SK-N-SH (cell line): ENCODE data around the gene POMGNT1. TPM values are rescaled to one million over a fixed set of nuclear protein-coding genes. Genes with fewer than 3 reads are reported as not detected.
"Not testable (repeated sequence)": the region's sequence is repeated elsewhere in the genome, so short reads cannot be mapped to it uniquely, and the experiment has no call there.

ENCODE experiments used
- CTCF ChIA-PET: fragments of 300-600, 350-600 bp; formaldehyde crosslinking; extraction: SDS; loops from one replicate; lab custom pipeline; 2021; lab: Yijun Ruan, JAX
- POLR2A ChIA-PET: fragments of 350-600 bp; sonication (Branson Sonifier 250); formaldehyde crosslinking; extraction: SDS; loops from one replicate; lab custom pipeline; 2020; ENCODE audit warnings: antibody characterized with exemption, inconsistent platforms; lab: Yijun Ruan, JAX
- DNase-seq: peaks from one replicate; pipeline ENCODE4 v3.0.0; 2012
- H2AFZ ChIP-seq: fragments of 200-600 bp; sonication (generic); 2 replicates; pipeline ENCODE4 v1.8.1; 2016; ENCODE audit warnings: antibody characterized with exemption, mild to moderate bottlenecking, low read depth
- H3F3A ChIP-seq: fragments of 200-600 bp; sonication (generic); replicated peaks from 2 replicates; pipeline ENCODE3; 2016; ENCODE audit warnings: antibody characterized with exemption, mild to moderate bottlenecking; ENCODE audit not compliant: insufficient read depth
- H3K27ac ChIP-seq, 2 experiments: fragments of 200-500 bp in 1 of 2; fragments of 200-600 bp in 1 of 2; sonication (Bioruptor generic) in 1 of 2; sonication (generic), shearing (Covaris generic) in 1 of 2; 2 replicates each; pipeline versions ENCODE4 v1.5.1 to v1.6.1; 2014 to 2016; ENCODE audit warnings: low read depth in 2 of 2, inconsistent platforms in 1 of 2, low read length in 1 of 2, mild to moderate bottlenecking in 1 of 2, mixed read lengths in 1 of 2
- H3K27me3 ChIP-seq: fragments of 200-600 bp; sonication (generic), shearing (Covaris generic); 2 replicates; pipeline ENCODE4 v1.6.1; 2016; ENCODE audit warnings: mixed run types; ENCODE audit not compliant: insufficient read depth
- H3K36me3 ChIP-seq, 2 experiments: fragments of 200-500 bp in 1 of 2; fragments of 200-600 bp in 1 of 2; sonication (Bioruptor generic) in 1 of 2; sonication (generic) in 1 of 2; replicated peaks in 1 of 2; 2 replicates each; pipeline versions ENCODE3 to v1.5.1; 2014 to 2016; ENCODE audit warnings: low read length in 1 of 2, mild to moderate bottlenecking in 1 of 2; ENCODE audit not compliant: insufficient read depth in 2 of 2, control insufficient read depth in 1 of 2
- H3K4me1 ChIP-seq, 2 experiments: fragments of 200-500 bp in 1 of 2; fragments of 200-600 bp in 1 of 2; sonication (Bioruptor generic) in 1 of 2; sonication (generic), shearing (Covaris generic) in 1 of 2; 2 replicates each; pipeline versions ENCODE4 v1.5.1 to v1.6.1; 2014 to 2016; ENCODE audit warnings: low read depth in 1 of 2, low read length in 1 of 2, mixed run types in 1 of 2; ENCODE audit not compliant: insufficient read depth in 2 of 2, control insufficient read depth in 1 of 2
- H3K4me2 ChIP-seq: fragments of 200-600 bp; sonication (generic), shearing (Covaris generic); 2 replicates; pipeline ENCODE4 v1.6.1; 2017; ENCODE audit warnings: mixed run types
- H3K4me3 ChIP-seq, 2 experiments: fragments of 200-500 bp in 1 of 2; fragments of 200-600 bp in 1 of 2; sonication (Bioruptor generic) in 1 of 2; sonication (generic), shearing (Covaris generic) in 1 of 2; 2 replicates each; pipeline versions ENCODE4 v1.5.1 to v1.8.1; 2014 to 2016; ENCODE audit warnings: low read depth in 2 of 2, inconsistent platforms in 1 of 2, low read length in 1 of 2, mild to moderate bottlenecking in 1 of 2, mixed read lengths in 1 of 2, moderate library complexity in 1 of 2
- H3K79me2 ChIP-seq: fragments of 200-600 bp; sonication (generic); 2 replicates; pipeline ENCODE4 v1.8.1; 2017; ENCODE audit warnings: mild to moderate bottlenecking; ENCODE audit not compliant: insufficient read depth
- H3K9ac ChIP-seq: fragments of 200-600 bp; sonication (generic); 2 replicates; pipeline ENCODE4 v1.6.1; 2017; ENCODE audit warnings: mixed run types
- H3K9me2 ChIP-seq: fragments of 200-600 bp; sonication (generic); 2 replicates; pipeline ENCODE4 v1.6.1; 2017; ENCODE audit warnings: mixed run types
- H3K9me3 ChIP-seq: fragments of 200-600 bp; sonication (generic); 2 replicates; pipeline ENCODE4 v1.6.1; 2017; ENCODE audit warnings: mixed run types, mild to moderate bottlenecking, moderate library complexity
- H4K20me1 ChIP-seq: fragments of 200-600 bp; sonication (generic); 2 replicates; pipeline ENCODE4 v1.6.1; 2017; ENCODE audit warnings: mild to moderate bottlenecking, mixed run types; ENCODE audit not compliant: insufficient read depth
- ELF1 ChIP-seq: IDR thresholded peaks from 2 replicates; pipeline ENCODE4 v1.4.0; 2012
- FOXJ3 ChIP-seq: sonication (generic); formaldehyde crosslinking; IDR thresholded peaks from 2 replicates; pipeline ENCODE4 v1.5.1; 2020; ENCODE audit warnings: mild to moderate bottlenecking, missing genetic modification reagents
- MAX ChIP-seq: IDR thresholded peaks from 2 replicates; pipeline ENCODE4 v1.4.0; 2012; ENCODE audit warnings: low read depth
- MXI1 ChIP-seq: IDR thresholded peaks from 2 replicates; pipeline ENCODE4 v1.6.1; 2012; ENCODE audit warnings: mild to moderate bottlenecking, low read depth, low read length, improper control_type of control experiment
- NFIC ChIP-seq: IDR thresholded peaks from 2 replicates; pipeline ENCODE4 v1.4.0; 2012; ENCODE audit warnings: borderline replicate concordance
- POLR2AphosphoS5 ChIP-seq: IDR thresholded peaks from 2 replicates; pipeline ENCODE4 v1.6.1; 2012; ENCODE audit warnings: low read depth, low read length
- RAD21 ChIP-seq: IDR thresholded peaks from 2 replicates; pipeline ENCODE4 v1.6.1; 2012; ENCODE audit warnings: mild to moderate bottlenecking, low read length
- RCOR1 ChIP-seq: fragments of 150-350 bp; IDR thresholded peaks from 2 replicates; pipeline ENCODE4 v1.6.1; 2017; ENCODE audit warnings: antibody characterized with exemption, low read length
- SIN3A ChIP-seq: IDR thresholded peaks from 2 replicates; pipeline ENCODE4 v1.6.1; 2012; ENCODE audit warnings: low read depth, mild to moderate bottlenecking, low read length, moderate library complexity, borderline replicate concordance
- SMC3 ChIP-seq: IDR thresholded peaks from 2 replicates; pipeline ENCODE4 v1.6.1; 2012; ENCODE audit warnings: low read depth, low read length, improper control_type of control experiment
- TAF1 ChIP-seq: IDR thresholded peaks from 2 replicates; pipeline ENCODE4 v1.6.1; 2012; ENCODE audit warnings: low read depth, mild to moderate bottlenecking, low read length, moderate library complexity, borderline replicate concordance
- TCF12 ChIP-seq: IDR thresholded peaks from 2 replicates; pipeline ENCODE4 v1.4.0; 2012
- TEAD4 ChIP-seq: IDR thresholded peaks from 2 replicates; pipeline ENCODE4 v1.4.0; 2012; ENCODE audit warnings: mild to moderate bottlenecking, borderline replicate concordance; ENCODE audit not compliant: insufficient read depth
- USF2 ChIP-seq: fragments of 150-350 bp; IDR thresholded peaks from 2 replicates; pipeline ENCODE4 v1.6.1; 2017; ENCODE audit warnings: antibody characterized with exemption, low read length, low read depth, borderline replicate concordance
- YY1 ChIP-seq: IDR thresholded peaks from 2 replicates; pipeline ENCODE4 v1.4.0; 2012; ENCODE audit warnings: low read depth, mild to moderate bottlenecking
- ZBTB33 ChIP-seq: IDR thresholded peaks from 2 replicates; pipeline ENCODE4 v1.4.0; 2012; ENCODE audit warnings: low read depth, borderline replicate concordance
- WGBS: methylation state at CpG from one replicate; pipeline ENCODE4 v1.1.6; 2017; ENCODE audit warnings: low lambda C conversion rate; 5-methylcytosine and 5-hydroxymethylcytosine counted together
- polyA plus RNA-seq, 3 experiments: library from polyadenylated mRNA; depleted of rRNA; stranded (reverse); fragments of >200 nt; gene quantifications; 2 replicates each; pipeline ENCODE4 v1.2.3, GENCODE V29; 2012

The POMGNT1 gene
- polyA plus RNA-seq, 1 of the 3 experiments (the other 2 are of a cell fraction), result 165 TPM

- TF ChIP-seq ZBTB33, result no peak
- no peak for TF ChIP-seq ELF1
- TF ChIP-seq MAX, result peak; percentile 68; the same call in 1 of the 2 replicates
- no peak for TF ChIP-seq RCOR1
- TF ChIP-seq TEAD4, result no peak
- TF ChIP-seq TCF12, result no peak
- no peak for TF ChIP-seq YY1
- no peak for TF ChIP-seq FOXJ3 (CRISPR knock-in tag)
- no peak; the same call in 1 of the 2 replicates for TF ChIP-seq SIN3A
- TF ChIP-seq RAD21, result no peak
- TF ChIP-seq MXI1, result peak; percentile 95
- no peak for TF ChIP-seq POLR2AphosphoS5
- TF ChIP-seq SMC3, result no peak
- no peak for TF ChIP-seq USF2
- TF ChIP-seq TAF1, result peak; percentile 27; the same call in 1 of the 2 replicates
- TF ChIP-seq NFIC, result no peak
These were observed 48.6 kb upstream of the POMGNT1 start (continued) for GRCh38 chr1:46246548-46247435.

- H3K9me3 ChIP-seq, H3F3A ChIP-seq, H3K27me3 ChIP-seq, H3K27ac ChIP-seq, H2AFZ ChIP-seq, H3K9ac ChIP-seq, H3K4me3 ChIP-seq, H3K36me3 ChIP-seq, H3K9me2 ChIP-seq, H4K20me1 ChIP-seq, H3K4me2 ChIP-seq, DNase-seq: not testable (repeated sequence)
- CTCF ChIA-PET, result interaction anchor here (0.9 to 2.4 kb wide), 8 partner anchors 12 to 96 kb away, joined by 3 to 7 read pairs (median 4); partner anchors contain the start of gene NSUN4
- POLR2A ChIA-PET, result interaction anchor here (1.2 kb wide), 1 partner anchor 28 kb away, joined by 5 read pairs; no protein-coding TSS in a partner anchor
- Histone ChIP-seq H3K79me2 (peaks cover 27% of the 10 kb centered on the region), H3K4me1 (peaks cover 10 to 12% of the 10 kb centered on the region in 2 experiments; a peak in 2 of 4 replicates)
- 96% methylated on average over 17 of the region's 17 CpGs for WGBS
These were observed 47.9 kb upstream of the POMGNT1 start for GRCh38 chr1:46246136-46246535.
